G401 (cell line): ENCODE data around the gene CLPSL1. TPM values are rescaled to one million over a fixed set of nuclear protein-coding genes. Genes with fewer than 3 reads are reported as not detected.

Experiments
- DNase-seq: peaks from one replicate; pipeline ENCODE4 v3.0.0-alpha.2; 2015; ENCODE audit warnings: low spot score
- in situ Hi-C: cut with HindIII; loops from 2 replicates; pipeline ENCODE4 v1.10.0; 2016; ENCODE audit warnings: low sequenced_read_pairs, mixed read lengths
- total RNA-seq: library from RNA; depleted of rRNA; stranded (reverse); fragments of >200 nt; shearing (Covaris generic); gene quantifications from 2 replicates; pipeline ENCODE4 v1.2.3, GENCODE V29; 2014

The CLPSL1 gene
- total RNA-seq, 1 experiment from 2014 or later, result not detected

GRCh38 chr6:35755278-35755924 lies 25.4 kb upstream of the CLPSL1 start:
- DNase-seq, result no peak

GRCh38 chr6:35757456-35758123 lies 23.2 kb upstream of the CLPSL1 start:
- in situ Hi-C loops, result no loop called here
- peak; percentile 25 for DNase-seq

More at GRCh38 chr6:35755278-35755924, 25.4 kb upstream of the CLPSL1 start:
- in situ Hi-C loops, result no loop called here

GRCh38 chr6:35759426-35759825 lies 21.4 kb upstream of the CLPSL1 start:
- in situ Hi-C loops, result no loop called here

GRCh38 chr6:35765739-35766138 lies 15.1 kb upstream of the CLPSL1 start:
- in situ Hi-C loops, result no loop called here
- DNase-seq, result no peak

More at GRCh38 chr6:35759426-35759825, 21.4 kb upstream of the CLPSL1 start:
- DNase-seq, result no peak

- in situ Hi-C loops, result no loop called here
- no peak for DNase-seq
Observed at GRCh38 chr6:35769211-35769610, 11.6 kb upstream of the CLPSL1 start.

- in situ Hi-C loops, result no loop called here
- DNase-seq, result no peak
Observed at GRCh38 chr6:35771343-35771627, 9.5 kb upstream of the CLPSL1 start.

- in situ Hi-C loops, result no loop called here
- DNase-seq, result no peak
Observed at GRCh38 chr6:35774116-35774794, 6.6 kb upstream of the CLPSL1 start.

GRCh38 chr6:35775031-35775430 lies 5.8 kb upstream of the CLPSL1 start:
- in situ Hi-C loops, result no loop called here
- DNase-seq, result no peak

- in situ Hi-C loops, result no loop called here
- no peak for DNase-seq
Observed at GRCh38 chr6:35776364-35777215, 4.2 kb upstream of the CLPSL1 start, which contains the start of gene CLPSL2. TSS of gene CLPSL2 (plus strand) at chr6:35776598. CDS start at chr6:35776619, 21 bp downstream.

- DNase-seq, result no peak
- in situ Hi-C loops, result no loop called here
Observed at GRCh38 chr6:35777356-35778102, 3.3 kb upstream of the CLPSL1 start.

- no peak for DNase-seq
- in situ Hi-C loops, result no loop called here
Observed at GRCh38 chr6:35778437-35778836, 2.4 kb upstream of the CLPSL1 start.

GRCh38 chr6:35781290-35781689 lies 471 bp downstream of the CLPSL1 start:
- in situ Hi-C loops, result no loop called here

GRCh38 chr6:35782424-35782823 lies 1.6 kb downstream of the CLPSL1 start:
- in situ Hi-C loops, result no loop called here
- no peak for DNase-seq

More at GRCh38 chr6:35781290-35781689, 471 bp downstream of the CLPSL1 start:
- no peak for DNase-seq

GRCh38 chr6:35784200-35784599 lies 3.4 kb downstream of the CLPSL1 start:
- no peak for DNase-seq
- in situ Hi-C loops, result no loop called here

GRCh38 chr6:35786272-35786671 lies 5.5 kb downstream of the CLPSL1 start:
- in situ Hi-C loops, result no loop called here
- DNase-seq, result no peak

- DNase-seq, result no peak
- in situ Hi-C loops, result no loop called here
Observed at GRCh38 chr6:35786810-35787209, 6.0 kb downstream of the CLPSL1 start.

GRCh38 chr6:35787266-35788218 lies 6.7 kb downstream of the CLPSL1 start:
- in situ Hi-C loops, result no loop called here
- no peak for DNase-seq

GRCh38 chr6:35788423-35788982 lies 7.7 kb downstream of the CLPSL1 start:
- DNase-seq, result no peak
- in situ Hi-C loops, result no loop called here
